Stimulated activated CD4-positive, alpha-beta T cell treated with anti-CD3 and anti-CD28 coated beads, Interleukin-12 subunit alpha, Interleukin-12 subunit beta, amount 100 ng/mL, for 4 hours (primary cell): Measurements from ENCODE around the gene CFAP73.
A peak's percentile ranks its signal among the peaks of the same experiment; 100 is the strongest.

ENCODE experiments used
- DNase-seq: peaks from one replicate; pipeline ENCODE4 v3.0.0-alpha.2; 2020

The CFAP73 gene

DNA sequence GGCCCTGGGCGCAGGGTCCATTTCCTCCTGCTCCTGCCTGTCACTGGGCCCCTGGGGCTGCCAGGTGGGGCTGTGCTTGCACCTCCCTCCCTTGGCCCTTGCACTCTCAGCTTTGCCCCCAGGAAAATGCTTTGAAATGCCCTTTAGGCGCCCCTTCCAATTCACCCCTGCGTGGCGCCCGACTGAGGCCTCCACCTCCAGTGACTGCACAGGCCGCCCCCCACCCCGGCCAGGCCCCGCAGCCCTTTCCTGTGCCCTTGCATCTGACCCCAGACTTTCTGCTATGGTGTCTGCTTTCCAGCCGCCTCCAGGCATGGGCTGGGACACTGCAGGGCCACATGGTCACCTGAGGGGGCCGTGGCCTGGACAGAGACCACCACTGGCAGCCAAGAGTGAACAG is 18.3 kb downstream of the CFAP73 start:
- DNase-seq: no peak

DNA sequence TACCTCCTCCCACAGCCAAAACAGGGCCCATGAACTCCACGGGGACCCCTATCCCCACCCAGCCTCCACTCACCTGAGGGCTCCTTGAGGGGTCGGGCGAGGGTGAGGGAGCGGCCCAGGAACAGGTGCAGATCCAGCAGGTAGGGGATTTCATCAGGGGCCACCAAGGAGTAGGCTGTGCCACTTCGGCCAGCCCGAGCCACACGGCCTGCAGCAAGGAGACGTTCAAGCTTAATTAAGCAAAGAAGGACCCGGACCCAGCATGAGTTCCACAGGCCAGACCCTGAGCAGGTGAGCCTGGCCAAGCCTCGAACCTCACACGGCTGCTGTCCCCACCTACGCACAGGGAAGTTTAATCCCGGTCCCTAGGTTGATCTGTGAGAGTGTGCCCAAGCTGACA is 20.2 kb downstream of the CFAP73 start:
- DNase-seq: no peak

DNA sequence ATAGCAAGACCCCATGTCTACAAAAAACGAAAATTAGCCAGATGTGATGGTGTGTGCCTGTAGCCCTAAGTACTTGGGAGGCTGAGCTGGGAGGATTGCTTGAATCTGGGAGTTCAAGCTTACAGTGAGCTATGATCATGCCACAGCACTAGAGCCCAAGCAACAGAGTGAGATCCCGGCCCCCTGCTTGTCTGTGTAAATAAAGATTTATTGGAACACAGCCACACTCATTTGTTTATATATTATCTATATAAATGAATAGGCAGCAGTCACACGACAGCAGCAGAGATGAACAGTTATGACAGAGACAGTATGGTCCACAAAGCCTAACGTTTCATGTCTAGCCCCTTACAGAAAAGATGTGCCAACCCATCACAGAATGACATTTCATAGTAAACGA is 20.9 kb downstream of the CFAP73 start:
- no peak for DNase-seq

DNA sequence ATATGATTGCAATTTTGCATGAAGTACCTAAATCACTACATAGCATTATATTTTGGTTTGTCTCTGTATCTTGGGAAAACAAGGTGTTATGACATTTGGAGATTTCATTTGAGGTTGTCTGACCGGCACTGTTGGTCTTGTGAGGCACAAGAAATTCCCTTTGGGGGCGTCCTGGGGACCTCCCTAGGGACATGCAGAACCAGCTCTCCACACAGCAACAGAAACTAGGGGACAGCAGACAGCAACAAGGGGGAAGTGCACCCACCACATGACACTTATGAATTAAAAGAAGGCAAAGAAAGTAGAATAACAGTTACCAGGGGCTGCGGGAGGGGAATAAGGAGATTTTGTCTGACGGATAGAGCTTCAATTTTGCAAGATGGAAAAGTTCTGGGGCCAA is 21.4 kb downstream of the CFAP73 start:
- no peak for DNase-seq

DNA sequence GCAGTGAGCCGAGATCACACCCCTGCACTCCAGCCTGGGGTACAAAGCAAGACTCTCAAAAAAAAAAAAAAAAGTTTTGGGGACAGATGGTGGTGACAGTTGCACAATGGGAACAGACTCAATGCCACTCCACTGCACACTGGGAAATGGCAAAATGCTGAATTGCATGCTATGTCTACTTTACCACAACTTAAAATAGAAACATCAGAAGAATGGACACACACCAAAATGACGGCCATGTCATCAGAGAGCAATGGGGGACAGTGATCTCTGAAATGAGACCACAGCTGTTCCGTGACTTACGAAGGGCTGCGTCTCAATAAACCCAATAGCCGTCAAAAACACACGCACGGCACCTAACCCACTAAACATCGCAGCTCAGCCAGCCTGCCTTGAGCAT is 22.0 kb downstream of the CFAP73 start:
- no peak for DNase-seq

DNA sequence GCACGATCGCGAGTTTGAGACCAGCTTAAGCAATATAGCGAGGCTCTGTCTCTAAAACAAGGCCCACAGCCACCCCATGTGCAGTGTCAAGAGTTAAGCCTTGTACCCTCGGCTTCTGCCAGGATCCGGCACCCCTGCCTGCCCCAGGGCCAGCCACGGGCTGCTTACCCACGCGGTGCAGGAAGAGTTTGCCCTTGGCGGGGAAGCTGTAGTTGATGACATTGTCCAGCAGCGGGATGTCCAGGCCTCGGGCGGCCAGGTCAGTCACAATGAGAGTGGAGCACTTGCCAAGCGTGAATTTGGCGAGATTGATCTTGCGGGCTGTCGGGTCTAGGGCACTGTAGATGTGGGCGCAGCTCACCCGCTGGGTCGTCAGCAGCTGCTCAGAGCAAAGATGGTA is 22.7 kb downstream of the CFAP73 start:
- no peak for DNase-seq

DNA sequence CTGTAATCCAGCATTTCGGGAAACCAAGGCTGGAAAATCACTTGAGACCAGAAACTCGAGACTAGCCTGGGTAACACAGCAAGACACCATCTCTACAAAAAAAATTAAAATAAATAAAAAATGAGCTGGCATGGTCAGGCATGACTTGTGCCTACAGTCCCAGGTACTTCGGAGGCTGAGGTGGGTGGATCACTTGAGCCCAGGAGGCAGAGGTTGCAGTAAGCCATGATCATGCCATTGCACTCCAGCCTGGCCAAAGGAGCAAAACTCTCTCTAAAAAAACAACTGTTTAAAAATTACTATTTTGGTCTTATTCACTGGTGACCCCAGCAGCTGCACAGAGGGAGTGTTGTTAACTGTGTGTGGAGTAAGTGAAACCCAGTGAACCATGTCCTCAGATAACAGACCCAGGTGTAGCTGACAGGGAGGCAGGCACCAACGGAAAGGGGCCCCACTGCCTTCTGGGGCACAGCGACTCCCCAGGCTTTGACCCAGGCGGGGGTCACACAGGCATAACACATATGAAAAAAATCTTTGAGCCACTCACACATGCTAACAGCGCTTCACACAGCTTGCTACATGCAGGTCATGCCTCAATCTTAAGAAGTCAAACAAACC is 23.7 kb downstream of the CFAP73 start:
- no peak for DNase-seq

- DNase-seq: peak; percentile 79
Observed at GRCh38 chr12:113174461-113175384, 25.2 kb downstream of the CFAP73 start.

DNA sequence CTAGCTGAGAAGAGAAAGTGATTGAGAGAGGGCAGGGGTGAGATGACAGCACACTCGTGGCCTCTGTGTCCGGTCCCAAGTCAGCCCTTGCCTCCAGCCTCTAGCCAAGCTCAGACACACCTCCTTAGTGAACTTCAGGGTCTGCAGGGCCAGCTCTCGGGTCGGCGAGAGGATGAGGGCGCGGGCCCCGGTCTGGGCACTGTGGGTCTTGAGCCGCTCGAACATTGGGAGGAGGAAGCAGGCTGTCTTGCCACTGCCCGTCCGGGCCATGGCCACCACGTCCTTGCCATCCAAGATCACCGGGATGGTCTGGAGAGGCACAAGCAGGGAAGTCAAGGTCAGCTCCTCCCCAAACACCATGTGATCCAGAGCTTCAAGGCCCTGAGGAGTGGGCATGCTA is 29.5 kb downstream of the CFAP73 start:
- no peak for DNase-seq

DNA sequence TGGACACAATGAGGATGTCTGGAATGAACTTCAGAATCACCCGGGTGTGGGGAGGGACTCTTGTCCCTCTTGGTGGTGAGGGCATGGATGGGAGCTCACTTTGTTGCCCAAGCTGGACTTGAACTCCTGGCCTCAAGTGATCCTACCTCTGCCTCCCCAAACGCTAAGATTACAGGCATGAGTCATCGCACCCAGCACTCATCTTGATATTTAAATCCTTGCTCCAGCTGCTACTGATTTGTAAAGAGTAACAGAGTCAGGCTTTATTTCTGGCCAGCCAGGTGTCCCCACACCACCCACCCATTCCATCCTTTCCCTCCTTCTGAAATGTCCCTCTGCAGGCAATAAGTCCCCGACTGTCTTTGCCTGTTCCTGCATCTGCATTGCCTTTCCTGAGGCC is 30.8 kb downstream of the CFAP73 start:
- no peak for DNase-seq

GRCh38 chr12:113181975-113182374 is 32.5 kb downstream of the CFAP73 start:
- DNase-seq: no peak

DNA sequence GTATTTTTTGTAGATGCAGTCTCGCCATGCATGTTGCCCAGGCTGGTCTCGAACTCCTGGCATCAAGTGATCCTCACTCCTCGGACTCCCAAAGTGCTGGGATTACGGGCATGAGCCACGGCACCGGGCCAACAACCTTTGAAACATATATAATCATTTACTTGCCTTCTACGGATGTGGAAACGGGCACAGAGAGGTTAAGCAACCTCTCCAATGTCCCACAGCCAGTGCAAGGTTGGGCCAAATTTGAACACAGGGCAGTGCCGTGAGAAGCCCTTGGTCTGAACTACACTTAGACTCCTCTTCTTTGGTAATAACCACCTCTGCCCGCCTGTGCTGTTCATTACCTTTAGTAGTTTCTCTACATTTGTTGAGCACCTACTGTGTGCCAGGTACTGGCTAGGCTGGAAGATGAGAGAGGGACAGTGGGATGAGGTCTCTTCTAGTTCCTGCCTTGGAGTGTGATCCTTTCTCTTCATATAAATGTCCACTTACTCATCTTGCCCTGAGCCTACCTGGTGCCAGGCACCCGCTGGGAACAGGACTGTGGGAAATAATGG is 33.6 kb downstream of the CFAP73 start:
- DNase-seq: no peak

DNA sequence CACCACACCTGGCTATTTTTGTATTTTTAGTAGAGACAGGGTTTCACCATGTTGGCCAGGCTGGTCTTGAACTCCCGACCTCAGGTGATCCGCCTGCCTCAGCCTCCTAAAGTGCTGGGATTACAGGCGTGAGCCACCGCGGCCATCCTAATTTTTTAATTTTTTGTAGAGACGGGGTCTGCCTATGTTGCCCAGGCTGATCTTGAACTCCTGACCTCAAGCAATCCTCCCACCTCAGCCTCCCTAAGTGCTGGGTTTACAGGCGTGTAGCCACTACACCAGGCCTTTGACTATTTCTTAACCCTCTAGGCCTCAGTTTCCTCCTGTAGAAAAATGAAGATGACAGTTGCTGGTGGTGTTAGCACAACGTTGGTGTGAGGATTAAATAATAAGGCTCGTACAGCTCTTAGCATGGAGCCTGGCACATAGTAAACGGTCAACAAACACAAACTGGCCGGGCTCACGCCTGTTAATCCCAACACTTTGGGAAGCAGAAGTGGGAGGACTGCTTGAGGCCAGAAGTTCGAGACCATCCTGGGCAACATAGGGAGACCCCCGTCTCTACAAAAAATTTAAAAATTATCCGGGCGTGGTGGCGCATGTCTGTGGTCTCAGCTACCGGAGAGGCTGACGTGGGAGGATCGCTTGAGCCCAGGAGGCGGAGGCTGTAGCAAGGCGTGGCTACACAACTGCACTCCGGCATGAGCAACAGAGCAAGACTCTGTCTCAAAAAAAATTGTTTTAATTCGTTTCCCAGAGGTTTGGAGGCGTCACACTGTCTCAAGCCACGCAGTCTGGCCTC is 34.8 kb downstream of the CFAP73 start:
- DNase-seq: no peak

DNA sequence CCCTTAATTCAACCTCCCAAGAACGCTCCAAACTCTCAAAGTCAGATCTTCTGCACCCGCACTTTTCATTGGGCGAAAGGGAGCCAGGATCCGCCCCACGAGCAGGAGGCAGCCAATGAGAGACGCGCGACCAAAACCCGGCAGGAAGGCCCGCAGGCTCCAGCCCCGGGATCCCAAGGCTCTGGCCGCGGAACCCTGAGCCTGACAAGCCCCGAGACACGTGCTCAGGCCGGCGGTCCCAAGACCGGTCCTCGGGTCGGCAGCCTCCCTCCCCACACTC is 35.3 kb downstream of the CFAP73 start:
- DNase-seq: peak; percentile 82

DNA sequence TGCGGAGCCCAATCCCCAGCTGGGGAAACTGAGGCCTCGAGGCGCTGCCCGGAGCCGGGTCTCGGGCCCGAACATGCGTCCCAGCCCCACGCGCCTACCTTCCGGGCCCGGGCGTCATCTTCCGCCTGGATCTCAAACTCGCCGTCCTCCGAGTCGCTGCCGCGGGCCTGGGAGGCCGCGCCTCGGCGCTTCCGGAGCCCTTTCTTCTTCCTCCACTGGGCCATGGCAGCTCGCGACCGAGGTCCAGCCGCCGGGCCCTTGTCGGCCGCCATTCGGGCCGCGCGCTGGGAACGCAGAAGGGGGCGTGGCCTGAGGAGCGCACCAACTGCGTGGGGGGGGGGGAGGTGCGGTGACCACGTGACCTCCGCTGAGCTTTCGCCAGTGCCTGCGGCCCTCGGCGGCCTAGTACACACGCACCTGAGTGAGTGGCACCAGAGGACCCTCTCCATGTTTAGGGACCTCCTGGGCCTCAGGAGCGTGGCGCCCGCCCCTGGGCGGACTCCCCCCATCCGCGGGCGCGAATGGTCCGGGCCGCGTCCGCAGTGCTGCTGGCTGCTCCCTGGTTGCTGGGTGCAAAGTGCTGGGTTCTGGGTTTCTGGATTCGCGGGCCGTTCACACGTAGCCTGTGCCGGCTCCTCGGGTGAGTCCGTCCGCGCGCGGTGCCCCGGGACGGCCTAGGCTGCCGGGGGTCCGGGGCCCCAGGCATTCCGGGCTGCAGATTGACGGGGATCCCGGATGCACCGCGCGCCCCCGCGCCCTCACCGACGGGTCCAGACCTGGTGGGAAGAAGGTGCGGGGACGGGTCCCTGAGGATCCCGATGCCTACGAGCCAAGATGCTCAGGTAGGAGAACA is 35.9 kb downstream of the CFAP73 start, which contains the start of the genes DDX54 and RITA1:
Gene DDX54 (minus strand): TSS at position 299 of the 853 bp plus-strand sequence. CDS start 27 bp downstream, at position 272.
Gene RITA1 (plus strand): TSS at position 542 of the 853 bp plus-strand sequence. CDS start 1,026 bp downstream, outside the sequence.
- peak; percentile 81 for DNase-seq

DNA sequence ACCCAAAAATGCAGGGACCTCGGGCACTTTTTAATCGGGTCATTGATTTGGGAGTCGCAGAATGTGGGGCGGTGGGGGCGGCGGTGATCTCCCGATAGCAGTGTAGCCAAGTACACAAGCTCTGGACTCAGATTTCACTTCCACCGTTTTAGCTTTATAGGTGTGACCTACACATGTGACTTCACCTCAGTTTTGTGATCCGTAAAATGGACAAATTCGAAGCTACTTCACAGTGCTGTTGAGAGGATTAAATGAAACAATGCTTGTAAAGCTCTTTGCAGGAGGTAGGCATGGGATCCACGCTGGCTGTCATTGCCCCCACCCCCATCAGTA is 36.5 kb downstream of the CFAP73 start:
- DNase-seq: no peak

GRCh38 chr12:113186666-113187325 is 37.3 kb downstream of the CFAP73 start:
- DNase-seq: no peak

GRCh38 chr12:113189361-113189760 is 39.8 kb downstream of the CFAP73 start:
- no peak for DNase-seq

DNA sequence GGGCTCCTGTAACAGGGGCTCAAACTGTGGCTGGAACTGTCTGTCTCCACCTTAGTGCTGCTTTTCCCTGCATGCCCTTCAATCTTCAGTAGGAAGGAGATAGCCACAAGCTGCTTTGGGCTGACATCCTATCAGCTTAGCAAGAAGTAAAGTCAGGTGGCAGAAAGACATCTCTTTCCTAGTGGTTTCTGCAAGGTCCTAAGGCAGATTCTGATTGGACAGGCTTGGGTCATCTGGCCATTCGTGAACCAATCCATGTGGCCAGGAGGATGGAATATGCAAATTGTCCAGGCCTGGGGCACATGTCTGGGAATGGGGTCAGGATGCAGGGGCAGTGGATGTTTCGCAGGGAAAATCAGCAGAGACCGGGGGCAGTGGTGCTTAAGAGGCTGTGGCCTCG is 41.2 kb downstream of the CFAP73 start:
- DNase-seq: no peak

- DNase-seq: no peak
Observed at GRCh38 chr12:113191227-113191626, 41.7 kb downstream of the CFAP73 start.

DNA sequence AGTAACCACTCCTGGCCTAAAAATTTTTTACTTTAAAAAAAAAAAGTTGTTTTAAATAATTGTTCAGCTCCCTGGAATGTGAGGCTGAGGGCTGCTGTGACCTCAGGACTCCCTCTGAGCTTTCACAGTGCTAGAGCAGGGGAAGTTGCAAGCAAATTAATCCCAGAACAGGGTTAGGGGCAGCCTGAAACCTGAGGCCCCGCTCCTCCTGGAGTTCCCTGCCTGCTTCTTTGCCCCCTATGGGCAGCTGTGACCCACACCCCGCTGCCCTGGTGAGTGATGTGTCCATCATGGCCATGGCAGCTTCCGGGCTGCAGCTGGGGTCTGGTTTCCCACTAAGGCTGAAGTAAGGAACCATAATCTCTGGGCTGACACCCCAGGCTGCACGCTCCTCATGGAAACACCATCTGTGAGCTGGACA is 45.5 kb downstream of the CFAP73 start:
- DNase-seq: no peak

DNA sequence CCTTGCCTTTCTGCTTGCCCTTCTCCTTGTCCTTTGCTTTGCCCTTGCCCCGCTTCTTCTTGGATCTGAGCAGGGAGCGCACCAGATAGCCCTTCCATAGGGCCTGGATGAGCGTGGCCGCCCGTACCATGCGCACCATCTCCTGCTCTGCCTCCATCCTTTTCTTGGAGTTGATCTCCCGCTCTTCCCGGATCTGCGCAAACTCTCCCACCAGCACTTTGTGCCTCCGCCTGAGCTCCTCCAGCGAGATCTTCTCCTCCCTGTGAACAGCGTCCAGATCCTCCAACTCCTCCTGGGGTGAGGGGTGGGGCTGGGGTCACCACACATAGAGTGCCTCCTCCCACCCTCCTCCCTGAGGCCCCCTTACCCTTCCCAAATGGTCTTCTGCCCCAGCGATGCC is 46.1 kb downstream of the CFAP73 start:
- no peak for DNase-seq
